Activated CD8-positive, alpha-beta T cell treated with anti-CD3 and anti-CD28 coated beads, Interleukin-2, amount 10 ng/mL, durations not matched to agents 7 days and 5 days (primary cell): ENCODE results near the gene COL26A1. TPM values are rescaled to one million over a fixed set of nuclear protein-coding genes. Genes with fewer than 3 reads are reported as not detected.

Experiments
- ATAC-seq: fragments of 150-1000 bp; cut with Tn5 transposase; one replicate; pipeline ENCODE4 v1.10.0; 2021; ENCODE audit warnings: moderate library complexity
- CTCF ChIA-PET: fragments of 350-600 bp; sonication (Branson Sonifier 250); formaldehyde crosslinking; loops from one replicate; lab custom pipeline; 2021; ENCODE audit warnings: antibody characterized with exemption; lab: Charles Lee
- POLR2A ChIA-PET: fragments of 350-600 bp; sonication (Branson Sonifier 250); formaldehyde crosslinking; loops from one replicate; lab custom pipeline; 2021; ENCODE audit warnings: antibody characterized with exemption; lab: Charles Lee
- DNase-seq: peaks from one replicate; pipeline ENCODE4 v3.0.0-alpha.2; 2020
- H3K27ac Mint-ChIP-seq: one replicate; pipeline ENCODE4 v1.8.0; 2021; ENCODE audit warnings: mild to moderate bottlenecking, mixed read lengths
- H3K27me3 Mint-ChIP-seq: one replicate; pipeline ENCODE4 v1.8.0; 2021; ENCODE audit warnings: low read depth, mixed read lengths
- H3K36me3 Mint-ChIP-seq: one replicate; pipeline ENCODE4 v1.8.0; 2021; ENCODE audit warnings: low read depth, mixed read lengths
- H3K4me1 Mint-ChIP-seq: one replicate; pipeline ENCODE4 v1.8.0; 2021; ENCODE audit warnings: low read depth, mixed read lengths
- H3K4me3 Mint-ChIP-seq: one replicate; pipeline ENCODE4 v1.8.0; 2021; ENCODE audit warnings: mild to moderate bottlenecking, mixed read lengths
- H3K9me3 Mint-ChIP-seq: one replicate; pipeline ENCODE4 v1.8.0; 2022; ENCODE audit warnings: mixed read lengths; ENCODE audit not compliant: insufficient read depth
- total RNA-seq, 2 experiments: library from RNA; stranded (reverse); gene quantifications; one replicate each; pipeline ENCODE4 v1.2.3, GENCODE V29; 2021

The COL26A1 gene
- total RNA-seq, 2 experiments from 2014 or later: not detected

DNA sequence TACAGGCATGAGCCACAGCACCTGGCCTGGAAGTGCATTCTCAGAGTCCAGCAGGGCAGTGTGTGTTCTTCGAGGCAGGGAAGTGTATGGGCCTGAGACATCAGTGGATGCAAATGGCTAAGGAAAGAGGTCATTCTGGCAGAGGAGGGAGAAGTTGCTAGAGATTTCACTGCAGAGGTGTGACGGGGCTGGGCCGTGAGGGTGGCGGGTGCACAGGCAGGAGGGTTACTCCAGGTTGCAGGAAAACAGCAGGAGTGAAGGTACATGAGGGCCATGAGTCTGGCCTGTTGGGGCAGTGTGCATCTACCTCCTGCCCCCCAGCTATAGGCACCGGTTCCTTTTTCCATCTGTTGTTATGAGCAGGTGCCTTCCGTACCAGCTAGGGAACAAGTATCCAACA is 29.3 kb downstream of the COL26A1 start:
- ChIA-PET POLR2A (interaction anchor here (0.6 kb wide), 1 partner anchor 13 kb away, joined by 3 read pairs; no protein-coding TSS in a partner anchor), CTCF (interaction anchor here (5.4 kb wide), 1 partner anchor 19 kb away, joined by 31 read pairs; no protein-coding TSS in a partner anchor)
- no peak for ATAC-seq
- H3K4me3 Mint-ChIP-seq: no peak overlapping the region
- H3K27ac Mint-ChIP-seq: peak overlapping the region; percentile 59
- H3K36me3 Mint-ChIP-seq: no peaks in the 10 kb centered on the region
- H3K27me3 Mint-ChIP-seq: peaks cover 9% of the 10 kb centered on the region
- DNase-seq: no peak
- H3K9me3 Mint-ChIP-seq: no peaks in the 10 kb centered on the region
- peaks cover 28% of the 10 kb centered on the region for H3K4me1 Mint-ChIP-seq

DNA sequence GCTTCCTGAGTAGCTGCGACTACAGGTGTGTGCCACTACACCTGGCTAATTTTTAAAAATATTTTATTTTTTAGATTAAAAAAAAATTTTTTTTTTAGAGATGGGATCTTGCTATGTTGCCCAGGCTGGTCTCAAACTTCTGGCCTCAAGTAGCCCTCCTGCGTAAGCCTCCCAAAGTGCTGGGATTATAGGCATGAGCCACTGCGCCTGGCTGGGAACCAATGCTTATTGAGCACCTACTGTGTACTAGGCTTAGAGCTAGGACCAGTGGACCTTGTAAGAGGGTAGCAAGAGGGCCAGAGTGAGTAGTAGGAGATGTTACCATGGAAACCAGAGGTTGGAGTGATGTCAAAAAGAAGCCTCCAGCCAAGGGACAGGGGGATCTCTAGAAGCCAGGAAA is 31.2 kb downstream of the COL26A1 start:
- no peak for DNase-seq
- Mint-ChIP-seq H3K36me3 (no peaks in the 10 kb centered on the region), H3K27ac (no peak overlapping the region), H3K27me3 (peaks cover 6% of the 10 kb centered on the region), H3K9me3 (no peaks in the 10 kb centered on the region), H3K4me3 (no peak overlapping the region), H3K4me1 (peaks cover 23% of the 10 kb centered on the region)
- ChIA-PET CTCF (interaction anchor here (1.3 kb wide), 1 partner anchor 41 kb away, joined by 3 read pairs; no protein-coding TSS in a partner anchor), POLR2A (no interaction called here)
- ATAC-seq: no peak

DNA sequence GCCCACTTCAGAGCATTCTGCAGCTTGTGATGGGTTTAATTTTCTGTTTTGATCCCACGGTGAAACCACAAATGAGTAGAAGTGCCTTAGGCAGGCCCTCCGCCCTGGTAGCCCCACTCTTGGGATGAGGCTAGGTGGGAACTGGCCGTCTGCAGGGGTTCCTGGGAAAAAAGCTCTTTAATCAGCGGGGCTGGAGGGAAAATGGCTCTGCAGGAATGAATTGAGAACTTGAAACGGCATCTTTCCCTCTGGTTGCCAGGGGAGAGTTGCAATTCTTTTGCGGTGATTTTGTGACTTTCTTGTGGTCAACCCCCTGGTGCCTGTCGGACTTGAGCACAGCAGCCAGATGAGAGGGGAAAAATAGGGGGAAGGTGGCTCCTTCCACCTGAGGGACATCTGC is 32.7 kb downstream of the COL26A1 start:
- H3K36me3 Mint-ChIP-seq: no peaks in the 10 kb centered on the region
- ATAC-seq: no peak
- DNase-seq: no peak
- POLR2A ChIA-PET: no interaction called here
- H3K9me3 Mint-ChIP-seq: no peaks in the 10 kb centered on the region
- CTCF ChIA-PET: interaction anchor here (0.9 to 1.0 kb wide), 2 partner anchors 17 to 73 kb away, joined by 3 to 4 read pairs; no protein-coding TSS in a partner anchor
- H3K27me3 Mint-ChIP-seq: peaks cover 7% of the 10 kb centered on the region
- H3K4me3 Mint-ChIP-seq: no peak overlapping the region
- H3K27ac Mint-ChIP-seq: no peak overlapping the region
- peaks cover 17% of the 10 kb centered on the region for H3K4me1 Mint-ChIP-seq

DNA sequence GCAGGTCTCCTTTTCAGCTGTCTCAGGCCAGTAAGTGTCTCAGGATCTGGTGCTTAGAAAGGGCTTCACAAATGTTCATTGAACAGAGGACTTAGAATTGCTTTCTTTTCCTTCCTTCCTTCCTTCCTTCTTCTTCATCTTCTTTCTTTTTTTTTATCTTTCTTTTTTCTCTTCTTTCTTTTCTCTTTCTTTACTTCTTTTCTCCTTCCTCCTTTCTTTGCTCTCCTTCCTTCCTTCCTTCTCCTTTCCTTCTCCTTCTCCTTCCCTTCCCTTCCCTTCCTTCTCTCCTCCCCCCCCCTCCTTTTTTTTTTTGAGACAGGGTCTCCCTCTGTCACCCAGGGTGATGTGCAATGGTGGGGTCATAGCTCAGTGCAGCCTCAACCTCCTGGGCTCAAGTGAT is 34.6 kb downstream of the COL26A1 start:
- ChIA-PET CTCF (interaction anchor here (0.9 to 2.7 kb wide), 3 partner anchors 14 to 111 kb away, joined by 3 to 22 read pairs (median 4); no protein-coding TSS in a partner anchor), POLR2A (no interaction called here)
- no peak overlapping the region for H3K4me3 Mint-ChIP-seq
- H3K9me3 Mint-ChIP-seq: no peaks in the 10 kb centered on the region
- peaks cover 2% of the 10 kb centered on the region for H3K4me1 Mint-ChIP-seq
- H3K27ac Mint-ChIP-seq: no peak overlapping the region
- peaks cover 13% of the 10 kb centered on the region for H3K27me3 Mint-ChIP-seq
- no peak for DNase-seq
- no peaks in the 10 kb centered on the region for H3K36me3 Mint-ChIP-seq
- no peak for ATAC-seq

DNA sequence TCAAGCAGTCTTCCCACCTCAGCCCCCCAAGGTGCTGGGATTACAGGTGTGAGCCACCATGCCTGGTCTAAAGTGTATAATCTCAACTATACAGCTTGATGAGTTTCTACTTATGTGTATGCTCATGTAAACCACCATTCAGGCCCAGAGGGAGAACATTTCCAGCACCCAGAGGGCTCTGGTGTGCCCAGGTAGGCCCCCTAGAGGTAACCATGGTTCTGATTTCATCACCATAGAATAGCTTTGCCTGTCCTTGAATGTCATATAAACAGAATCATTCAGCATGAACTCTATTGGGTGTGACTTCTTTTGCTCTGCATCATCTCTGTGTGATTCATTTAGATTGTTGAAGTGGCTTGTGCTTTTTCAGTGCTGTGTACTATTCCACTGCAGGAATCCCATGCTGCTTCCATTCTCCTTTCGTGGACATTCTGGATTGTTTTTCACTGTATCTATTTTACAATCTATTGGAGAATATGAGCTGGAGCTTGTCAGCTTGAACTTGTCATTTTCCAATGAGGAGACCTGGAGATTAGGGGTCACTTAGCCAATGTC is 35.2 kb downstream of the COL26A1 start:
- CTCF ChIA-PET: interaction anchor here (0.9 to 2.7 kb wide), 4 partner anchors 14 to 111 kb away, joined by 3 to 22 read pairs (median 4); no protein-coding TSS in a partner anchor
- DNase-seq (no peak), ATAC-seq (no peak)
- POLR2A ChIA-PET: no interaction called here
- H3K27me3 Mint-ChIP-seq: peaks cover 13% of the 10 kb centered on the region
- no peaks in the 10 kb centered on the region for H3K9me3 Mint-ChIP-seq
- no peaks in the 10 kb centered on the region for H3K36me3 Mint-ChIP-seq
- H3K4me3 Mint-ChIP-seq: no peak overlapping the region
- no peaks in the 10 kb centered on the region for H3K4me1 Mint-ChIP-seq
- no peak overlapping the region for H3K27ac Mint-ChIP-seq

DNA sequence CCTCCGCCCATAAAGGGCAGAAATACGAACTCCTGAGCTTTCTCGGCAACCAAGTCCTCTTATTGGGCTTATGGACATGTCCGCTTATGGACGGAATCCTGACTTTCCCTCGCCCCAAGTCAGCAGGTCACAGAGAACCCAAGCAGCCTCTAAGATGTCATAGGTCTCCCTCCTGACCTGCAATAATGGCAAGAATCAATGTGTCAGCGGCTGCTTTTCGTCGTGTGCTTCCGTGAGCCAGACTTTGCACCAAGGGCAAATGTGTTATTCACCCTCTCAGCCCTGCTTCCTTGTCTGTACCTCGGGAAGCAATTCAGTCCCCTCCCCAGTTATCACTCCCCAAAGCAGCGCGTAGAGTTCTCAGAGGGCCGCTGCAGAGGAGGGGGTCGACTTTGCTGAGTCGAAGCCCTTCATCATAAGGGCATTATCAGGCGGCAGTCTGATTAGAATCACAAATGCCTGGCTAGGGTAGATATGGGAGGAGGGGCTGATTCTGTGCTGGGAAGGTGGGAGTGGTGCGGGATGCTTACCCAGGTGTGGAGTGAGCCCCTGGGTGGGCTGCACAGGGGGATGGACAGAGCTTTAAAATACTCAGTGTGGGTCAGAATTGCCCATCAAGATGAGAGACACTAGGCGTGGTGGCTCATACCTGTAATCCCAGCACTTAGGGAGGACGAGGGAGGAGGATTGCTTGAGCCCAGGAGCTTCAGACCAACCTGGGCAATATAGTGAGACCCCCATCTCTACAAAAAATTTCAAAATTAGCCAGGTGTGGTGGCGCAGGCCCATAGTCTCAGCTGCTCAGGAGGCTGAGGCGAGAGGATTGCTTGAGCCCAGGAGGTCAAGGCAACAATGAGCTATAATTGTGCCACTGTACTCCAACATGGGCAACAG is 36.0 kb downstream of the COL26A1 start:
- ChIA-PET CTCF (interaction anchor here (0.9 to 2.7 kb wide), 4 partner anchors 13 to 110 kb away, joined by 3 to 22 read pairs (median 4); no protein-coding TSS in a partner anchor), POLR2A (no interaction called here)

DNA sequence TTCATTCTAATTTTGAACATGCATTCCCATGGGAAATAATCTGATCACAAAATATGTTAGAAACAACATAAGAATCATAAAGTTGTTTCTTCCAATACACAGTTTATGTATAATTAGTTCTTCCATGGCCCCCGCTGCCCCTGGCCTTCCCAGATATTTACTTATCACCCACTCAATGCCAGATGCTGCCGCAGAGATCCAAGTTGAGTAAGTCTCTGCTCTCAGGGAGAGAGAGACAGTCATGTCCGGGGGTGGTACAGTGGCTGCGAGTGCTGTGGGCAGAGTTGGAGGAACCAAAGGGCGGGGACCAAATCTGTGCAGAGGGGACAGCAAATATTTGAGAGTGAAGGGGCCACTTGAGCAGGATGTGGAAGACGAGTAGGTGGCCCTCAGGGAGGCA is 37.1 kb downstream of the COL26A1 start:
- H3K4me3 Mint-ChIP-seq: no peak overlapping the region
- no peak overlapping the region for H3K27ac Mint-ChIP-seq
- H3K4me1 Mint-ChIP-seq: no peaks in the 10 kb centered on the region
- peaks cover 16% of the 10 kb centered on the region for H3K27me3 Mint-ChIP-seq
- H3K36me3 Mint-ChIP-seq: no peaks in the 10 kb centered on the region
- H3K9me3 Mint-ChIP-seq: no peaks in the 10 kb centered on the region
- ATAC-seq (no peak), DNase-seq (no peak)
- ChIA-PET POLR2A (no interaction called here), CTCF (interaction anchor here (2.7 kb wide), 1 partner anchor 12 kb away, joined by 22 read pairs; no protein-coding TSS in a partner anchor)

More for the DNA sequence above, 36.0 kb downstream of the COL26A1 start:
- no peaks in the 10 kb centered on the region for H3K4me1 Mint-ChIP-seq
- peaks cover 16% of the 10 kb centered on the region for H3K27me3 Mint-ChIP-seq
- DNase-seq (no peak), ATAC-seq (no peak)
- H3K36me3 Mint-ChIP-seq: no peaks in the 10 kb centered on the region
- no peaks in the 10 kb centered on the region for H3K9me3 Mint-ChIP-seq
- no peak overlapping the region for H3K4me3 Mint-ChIP-seq
- no peak overlapping the region for H3K27ac Mint-ChIP-seq

DNA sequence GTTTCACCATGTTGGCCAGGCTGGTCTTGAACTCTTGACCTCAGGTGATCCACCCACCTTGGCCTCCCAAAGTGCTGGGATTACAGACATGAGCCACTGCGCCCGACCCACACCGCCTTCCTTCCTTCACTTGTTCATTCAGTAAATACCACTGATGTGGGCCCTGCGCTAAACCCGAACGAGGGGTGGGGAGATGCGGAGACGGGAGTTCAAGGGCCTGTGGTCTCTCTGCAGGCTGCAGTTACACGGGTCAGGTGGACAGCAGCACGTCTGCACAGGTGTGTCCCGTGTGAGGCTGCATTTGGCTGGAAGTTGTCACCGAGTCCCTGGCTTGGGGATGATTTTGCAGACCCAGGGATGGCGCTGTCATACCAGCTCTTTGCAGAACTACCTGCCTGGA is 38.1 kb downstream of the COL26A1 start:
- CTCF ChIA-PET: interaction anchor here (0.8 to 1.9 kb wide), 2 partner anchors 10 to 11 kb away, joined by 3 to 6 read pairs; no protein-coding TSS in a partner anchor
- Mint-ChIP-seq H3K27ac (no peak overlapping the region), H3K36me3 (no peaks in the 10 kb centered on the region), H3K4me3 (no peak overlapping the region), H3K9me3 (no peaks in the 10 kb centered on the region), H3K27me3 (peaks cover 18% of the 10 kb centered on the region), H3K4me1 (no peaks in the 10 kb centered on the region)
- DNase-seq (no peak), ATAC-seq (no peak)
- POLR2A ChIA-PET: no interaction called here

DNA sequence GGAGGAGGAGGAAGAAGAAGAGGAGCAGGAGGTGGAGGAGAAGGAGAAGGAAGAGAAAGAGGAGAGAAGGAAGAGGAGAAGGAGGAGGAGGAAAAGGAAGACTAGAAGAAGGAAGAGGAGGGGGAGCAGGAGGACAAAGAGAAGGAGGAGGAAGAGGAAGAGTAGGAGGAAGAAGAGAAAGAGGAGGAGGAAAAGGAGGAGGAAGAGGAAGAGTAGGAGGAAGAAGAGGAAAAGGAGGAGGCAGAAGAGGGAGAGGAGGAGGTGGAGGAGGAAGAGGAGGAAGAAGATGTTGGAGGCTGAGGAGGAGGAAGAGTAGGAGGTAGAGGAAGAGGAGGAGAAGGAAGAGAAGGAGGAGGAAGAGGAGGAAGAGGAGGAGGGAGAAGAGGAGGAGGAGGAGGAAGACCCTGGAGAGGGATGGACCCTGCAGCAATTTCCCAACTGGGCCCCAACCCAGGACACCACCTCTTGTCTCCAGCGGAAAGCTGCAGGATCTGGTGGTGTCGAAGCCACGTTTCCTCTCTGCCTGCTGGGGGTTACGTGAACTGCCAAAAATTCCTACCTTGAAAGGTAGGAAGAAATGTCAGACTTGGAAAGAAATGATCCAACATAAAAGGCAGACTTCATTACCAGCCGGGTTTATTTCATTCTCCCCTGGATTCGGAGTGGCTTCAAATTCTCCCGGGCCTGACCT is 38.9 kb downstream of the COL26A1 start:
- no peaks in the 10 kb centered on the region for H3K9me3 Mint-ChIP-seq
- peaks cover 18% of the 10 kb centered on the region for H3K27me3 Mint-ChIP-seq
- POLR2A ChIA-PET: no interaction called here
- no peak overlapping the region for H3K4me3 Mint-ChIP-seq
- DNase-seq (no peak), ATAC-seq (no peak)
- peak overlapping the region; percentile 8 for H3K27ac Mint-ChIP-seq
- H3K36me3 Mint-ChIP-seq: no peaks in the 10 kb centered on the region
- no peaks in the 10 kb centered on the region for H3K4me1 Mint-ChIP-seq
- CTCF ChIA-PET: interaction anchor here (1.9 kb wide), 1 partner anchor 10 kb away, joined by 6 read pairs; no protein-coding TSS in a partner anchor

DNA sequence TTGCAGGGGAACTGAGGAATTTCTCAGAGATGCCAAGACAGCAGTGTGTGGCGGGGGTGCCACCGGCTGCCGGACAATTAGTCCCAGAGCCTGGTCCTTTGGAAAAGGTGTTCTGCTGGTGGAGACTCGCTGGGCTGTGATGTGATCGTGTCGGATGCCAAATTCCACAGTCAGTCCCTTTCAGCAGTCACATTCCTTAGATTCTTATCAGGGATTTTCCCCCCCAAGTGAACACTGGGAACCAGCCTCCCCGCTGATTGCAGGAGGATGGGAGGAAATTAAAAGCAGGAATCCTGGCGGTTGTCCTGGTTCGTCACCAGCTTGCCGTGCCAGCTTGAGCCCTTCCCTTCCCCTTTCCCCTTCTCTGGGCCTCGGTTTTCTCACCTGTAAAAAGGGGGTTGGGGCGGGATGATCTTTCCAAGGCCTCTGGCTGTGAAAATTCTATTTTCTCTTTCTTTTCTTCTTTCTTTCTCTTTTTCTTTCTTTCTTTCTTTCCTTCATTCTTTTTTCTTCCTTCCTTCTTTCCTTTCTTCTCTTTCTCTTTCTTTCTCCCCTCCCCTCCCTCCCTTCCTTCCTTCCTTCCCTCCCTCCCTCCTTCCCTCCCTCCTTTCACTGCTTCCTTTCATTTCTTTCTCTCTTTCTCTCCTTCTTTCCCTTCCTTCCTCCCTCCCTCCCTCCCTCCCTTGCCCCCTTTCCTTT is 39.6 kb downstream of the COL26A1 start:
- CTCF ChIA-PET: interaction anchor here (1.0 kb wide), 1 partner anchor 9 kb away, joined by 3 read pairs; no protein-coding TSS in a partner anchor
- ATAC-seq (no peak), DNase-seq (no peak)
- H3K27me3 Mint-ChIP-seq: peaks cover 15% of the 10 kb centered on the region
- POLR2A ChIA-PET: no interaction called here
- no peaks in the 10 kb centered on the region for H3K36me3 Mint-ChIP-seq
- no peaks in the 10 kb centered on the region for H3K9me3 Mint-ChIP-seq
- H3K4me1 Mint-ChIP-seq: no peaks in the 10 kb centered on the region
- H3K4me3 Mint-ChIP-seq: no peak overlapping the region
- H3K27ac Mint-ChIP-seq: no peak overlapping the region

DNA sequence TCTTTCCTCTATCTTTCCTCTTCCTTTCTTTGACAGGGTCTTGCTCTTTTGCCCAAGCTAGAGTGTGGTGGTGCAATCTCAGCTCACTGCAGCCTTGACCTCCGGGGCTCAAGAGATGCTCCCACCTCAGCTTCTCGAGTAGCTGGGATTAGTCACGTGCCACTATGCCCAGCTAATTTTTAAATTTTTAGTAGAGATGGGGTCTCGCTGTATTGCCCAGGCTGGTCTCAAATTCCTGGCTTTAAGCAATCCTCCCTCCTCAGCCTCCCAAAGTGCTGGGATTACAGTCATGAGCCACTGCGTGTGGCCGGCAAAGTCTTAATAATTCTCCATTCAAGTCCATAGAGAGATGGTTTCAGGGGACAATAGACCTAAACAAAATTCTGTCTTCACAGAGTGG is 40.2 kb downstream of the COL26A1 start:
- ChIA-PET CTCF (interaction anchor here (1.0 kb wide), 1 partner anchor 9 kb away, joined by 3 read pairs; no protein-coding TSS in a partner anchor), POLR2A (no interaction called here)
- Mint-ChIP-seq H3K27ac (no peak overlapping the region), H3K9me3 (no peaks in the 10 kb centered on the region), H3K4me1 (no peaks in the 10 kb centered on the region), H3K36me3 (no peaks in the 10 kb centered on the region), H3K4me3 (no peak overlapping the region), H3K27me3 (peaks cover 15% of the 10 kb centered on the region)
- DNase-seq: no peak
- no peak for ATAC-seq
